CD14-positive monocyte (primary cell): Measurements from ENCODE around the gene ANKRD13C. TPM values are rescaled to one million over a fixed set of nuclear protein-coding genes. Genes with fewer than 3 reads are reported as not detected.

Experiments used
- DNase-seq, 3 donors: peaks; one replicate each; pipeline ENCODE4 v3.0.0-alpha.2; 2011 to 2022
- H2AFZ ChIP-seq: 2 replicates; pipeline ENCODE4 v1.6.0; 2012; ENCODE audit warnings: mild to moderate bottlenecking, low read depth, low read length, inconsistent platforms; ENCODE audit not compliant: insufficient read depth, poor library complexity, severe bottlenecking
- H3K27ac ChIP-seq, 2 donors: 1 replicate in 1 of 2; 2 replicates in 1 of 2; pipeline ENCODE4 v1.5.1; 2012 to 2013; ENCODE audit warnings: low read length in 2 of 2, control low read depth in 1 of 2, inconsistent platforms in 1 of 2, low read depth in 1 of 2, mild to moderate bottlenecking in 1 of 2
- H3K27me3 ChIP-seq, 2 donors: one replicate each; pipeline versions ENCODE4 v1.6.0 to v1.6.1; 2011 to 2013; ENCODE audit warnings: low read length in 2 of 2; ENCODE audit not compliant: control insufficient read depth in 2 of 2, insufficient read depth in 2 of 2
- H3K36me3 ChIP-seq, 2 donors: replicated peaks in 1 of 2; 1 replicate in 1 of 2; 2 replicates in 1 of 2; pipeline versions ENCODE4 v1.5.1 to v1.6.1; 2012 to 2013; ENCODE audit warnings: low read length in 2 of 2, control low read depth in 1 of 2, inconsistent platforms in 1 of 2, mild to moderate bottlenecking in 1 of 2; ENCODE audit not compliant: insufficient read depth in 2 of 2, control insufficient read depth in 1 of 2
- H3K4me1 ChIP-seq, 2 donors: 1 replicate in 1 of 2; 2 replicates in 1 of 2; pipeline versions ENCODE4 v1.5.1 to v1.6.1; 2012 to 2013; ENCODE audit warnings: low read length in 2 of 2, control low read depth in 1 of 2, inconsistent platforms in 1 of 2, mild to moderate bottlenecking in 1 of 2, moderate library complexity in 1 of 2; ENCODE audit not compliant: insufficient read depth in 2 of 2, control insufficient read depth in 1 of 2
- H3K4me2 ChIP-seq: replicated peaks from 2 replicates; pipeline ENCODE3; 2012; ENCODE audit warnings: low read length, moderate library complexity, mild to moderate bottlenecking; ENCODE audit not compliant: poor library complexity, severe bottlenecking; ENCODE audit errors: extremely low read depth
- H3K4me3 ChIP-seq, 3 experiments: fragments of 200-600 bp in 1 of 3; sonication (generic) in 1 of 3; replicated peaks in 1 of 3; 1 replicate in 2 of 3; 2 replicates in 1 of 3; pipeline ENCODE4 v1.5.1; 2011 to 2013; ENCODE audit warnings: low read length in 3 of 3, mild to moderate bottlenecking in 3 of 3, control low read depth in 2 of 3, low read depth in 2 of 3, inconsistent platforms in 1 of 3, moderate library complexity in 1 of 3
- H3K79me2 ChIP-seq: 2 replicates; pipeline ENCODE4 v1.6.0; 2012; ENCODE audit warnings: mild to moderate bottlenecking, control low read depth, inconsistent platforms, low read length, moderate library complexity; ENCODE audit not compliant: insufficient read depth
- H3K9ac ChIP-seq: 2 replicates; pipeline ENCODE4 v1.6.0; 2017; ENCODE audit warnings: low read length, mild to moderate bottlenecking; ENCODE audit not compliant: insufficient read depth, poor library complexity, severe bottlenecking
- H3K9me3 ChIP-seq, 2 donors: replicated peaks in 1 of 2; 1 replicate in 1 of 2; 2 replicates in 1 of 2; pipeline versions ENCODE4 v1.5.1 to v1.6.1; 2012 to 2013; ENCODE audit warnings: low read length in 2 of 2, control low read depth in 1 of 2; ENCODE audit not compliant: control insufficient read depth in 1 of 2, insufficient read depth in 1 of 2
- H4K20me1 ChIP-seq: 2 replicates; pipeline ENCODE4 v1.6.0; 2012; ENCODE audit warnings: mild to moderate bottlenecking, low read length, control low read depth, moderate library complexity; ENCODE audit not compliant: insufficient read depth
- H3K27ac Mint-ChIP-seq, 7 donors: one replicate each; pipeline ENCODE4 v1.8.0; 2020; ENCODE audit warnings: mild to moderate bottlenecking in 7 of 7, mixed read lengths in 7 of 7, moderate library complexity in 6 of 7, inconsistent platforms in 2 of 7
- H3K27me3 Mint-ChIP-seq, 3 donors: one replicate each; pipeline ENCODE4 v1.8.0; 2021 to 2022; ENCODE audit warnings: low read depth in 3 of 3, mild to moderate bottlenecking in 3 of 3, mixed read lengths in 3 of 3, moderate library complexity in 3 of 3, inconsistent platforms in 1 of 3
- H3K36me3 Mint-ChIP-seq, 2 donors: one replicate each; pipeline ENCODE4 v1.8.0; 2020; ENCODE audit warnings: mixed read lengths in 2 of 2, inconsistent platforms in 1 of 2, mild to moderate bottlenecking in 1 of 2
- H3K4me1 Mint-ChIP-seq: one replicate; pipeline ENCODE4 v1.8.0; 2020; ENCODE audit warnings: mild to moderate bottlenecking, mixed read lengths
- H3K4me3 Mint-ChIP-seq, 2 donors: one replicate each; pipeline ENCODE4 v1.8.0; 2020; ENCODE audit warnings: mild to moderate bottlenecking in 2 of 2, mixed read lengths in 2 of 2, moderate library complexity in 1 of 2
- H3K9me3 Mint-ChIP-seq, 7 donors: one replicate each; pipeline ENCODE4 v1.8.0; 2020 to 2022; ENCODE audit warnings: mixed read lengths in 7 of 7, mild to moderate bottlenecking in 6 of 7, moderate library complexity in 6 of 7, inconsistent platforms in 2 of 7
- WGBS: methylation state at CpG from one replicate; pipeline ENCODE4 v1.1.5; 2013; ENCODE audit warnings: missing lambda C conversion rate; ENCODE audit not compliant: insufficient coverage; 5-methylcytosine and 5-hydroxymethylcytosine counted together
- intact Hi-C, 2 donors: fragments of 100-400 bp; cut with micrococcal nuclease; formaldehyde crosslinking; loops; one replicate each; pipeline versions ENCODE4 v1.15.0 to v1.15.1; 2023
- polyA plus RNA-seq, 3 donors: library from polyadenylated mRNA; depleted of rRNA in 1 of 3; unstranded in 2 of 3; stranded (reverse) in 1 of 3; fragments of 300-500 nt in 2 of 3; fragments of >200 nt in 1 of 3; fragmentation: Illumina TruSeq in 2 of 3; gene quantifications; 1 replicate in 2 of 3; 2 replicates in 1 of 3; pipeline ENCODE4 v1.2.3, GENCODE V29; 2012 to 2021
- TF ChIP-seq, protein P1 (sequence below): fragments of 200-600 bp; IDR thresholded peaks from one replicate; pipeline ENCODE4 v1.8.0; 2022; ENCODE audit warnings: antibody characterized with exemption, mild to moderate bottlenecking

Gene ANKRD13C
- polyA plus RNA-seq, 3 donors: 4.5 to 7.6 (median 6.5) TPM

DNA sequence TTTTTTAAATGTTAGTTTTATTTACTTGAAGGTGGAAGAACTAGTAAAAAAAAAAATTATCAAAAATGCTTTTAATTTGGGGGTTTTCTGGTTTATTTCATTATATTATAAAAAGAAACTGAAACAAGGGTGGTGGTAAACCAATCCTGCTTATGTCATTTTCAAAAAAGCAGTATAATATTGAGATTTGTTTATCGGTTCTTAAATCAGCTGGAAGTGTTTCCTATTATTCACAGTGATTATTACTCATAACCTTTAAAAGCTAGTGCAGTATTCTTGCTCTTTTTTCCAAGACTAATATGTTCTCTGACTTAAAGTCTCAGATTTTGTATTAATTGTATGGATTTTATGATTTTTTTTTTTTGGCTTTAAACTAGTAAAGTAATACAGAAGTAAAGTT is 143.7 kb downstream of the ANKRD13C start:
- H3K27ac ChIP-seq: no peak overlapping the region
- intact Hi-C loops: no loop called here
- Mint-ChIP-seq H3K9me3 (no peaks in the 10 kb centered on the region), H3K4me1 (peaks cover 19% of the 10 kb centered on the region), H3K27me3 (peaks cover 0 to 2% (median 0%) of the 10 kb centered on the region in 3 donors), H3K4me3 (no peak overlapping the region), H3K36me3 (peaks cover 17 to 44% of the 10 kb centered on the region in 2 donors), H3K27ac (no peak overlapping the region)
- H3K9me3 ChIP-seq: no peaks in the 10 kb centered on the region
- no peak for DNase-seq
- peaks cover 9 to 20% of the 10 kb centered on the region in 2 donors for H3K4me1 ChIP-seq
- peaks cover 0 to 40% of the 10 kb centered on the region in 2 donors for H3K36me3 ChIP-seq
- H3K27me3 ChIP-seq: no peaks in the 10 kb centered on the region
- peaks cover 99% of the 10 kb centered on the region for H3K79me2 ChIP-seq
- no peak overlapping the region for H3K4me2 ChIP-seq
- peaks cover 42% of the 10 kb centered on the region for H4K20me1 ChIP-seq
- H3K4me3 ChIP-seq: no peak overlapping the region
- no CpG with 5 or more reads among the region's 1 CpG for WGBS
- no peak overlapping the region for H2AFZ ChIP-seq
- TF ChIP-seq, protein P1, sequence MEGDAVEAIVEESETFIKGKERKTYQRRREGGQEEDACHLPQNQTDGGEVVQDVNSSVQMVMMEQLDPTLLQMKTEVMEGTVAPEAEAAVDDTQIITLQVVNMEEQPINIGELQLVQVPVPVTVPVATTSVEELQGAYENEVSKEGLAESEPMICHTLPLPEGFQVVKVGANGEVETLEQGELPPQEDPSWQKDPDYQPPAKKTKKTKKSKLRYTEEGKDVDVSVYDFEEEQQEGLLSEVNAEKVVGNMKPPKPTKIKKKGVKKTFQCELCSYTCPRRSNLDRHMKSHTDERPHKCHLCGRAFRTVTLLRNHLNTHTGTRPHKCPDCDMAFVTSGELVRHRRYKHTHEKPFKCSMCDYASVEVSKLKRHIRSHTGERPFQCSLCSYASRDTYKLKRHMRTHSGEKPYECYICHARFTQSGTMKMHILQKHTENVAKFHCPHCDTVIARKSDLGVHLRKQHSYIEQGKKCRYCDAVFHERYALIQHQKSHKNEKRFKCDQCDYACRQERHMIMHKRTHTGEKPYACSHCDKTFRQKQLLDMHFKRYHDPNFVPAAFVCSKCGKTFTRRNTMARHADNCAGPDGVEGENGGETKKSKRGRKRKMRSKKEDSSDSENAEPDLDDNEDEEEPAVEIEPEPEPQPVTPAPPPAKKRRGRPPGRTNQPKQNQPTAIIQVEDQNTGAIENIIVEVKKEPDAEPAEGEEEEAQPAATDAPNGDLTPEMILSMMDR: no peak
- no peak overlapping the region for H3K9ac ChIP-seq

Other genes with a start within 250 kb of the ANKRD13C start
- 1 to 10 TPM; 4.3 to 6.3 (median 5.0) TPM for gene LRRC40, start 149.1 kb downstream of the ANKRD13C start, polyA plus RNA-seq
- 100 to 1,000 TPM in 1 of 3 donors, 10 to 100 TPM in 2; 60.0 to 189 (median 66.5) TPM for gene SRSF11, start 133.3 kb downstream of the ANKRD13C start, polyA plus RNA-seq
- gene CTH, start 56.5 kb upstream of the ANKRD13C start, polyA plus RNA-seq: 1 to 10 TPM in 1 of 3 donors, under 1 TPM in 2; 0.16 to 1.5 (median 0.28) TPM